Spleen (tissue), 7 donors: ENCODE data around the gene PLPP7.

ENCODE experiments used
- CTCF ChIP-seq, 11 experiments: fragments of 200-600 bp in 7 of 11; fragments of 450-650 bp in 4 of 11; sonication (generic) in 4 of 11; IDR thresholded peaks in 8 of 11; conservative IDR thresholded peaks in 3 of 11; 1 replicate in 7 of 11; 2 replicates in 4 of 11; pipeline versions ENCODE4 v1.4.0 to v1.8.0; 2016 to 2021; ENCODE audit warnings: antibody characterized with exemption in 11 of 11, inconsistent platforms in 4 of 11, mild to moderate bottlenecking in 1 of 11
- POLR2AphosphoS5 ChIP-seq, 3 donors: sonication (generic); formaldehyde crosslinking; IDR thresholded peaks; one replicate each; pipeline ENCODE4 v1.5.1; 2017; ENCODE audit warnings: antibody characterized with exemption in 3 of 3
- donor health status: DM: no; HTN: no; CAD: no; lungs with moderate emphysema.
- donor health status: DM: no; HTN: no; CAD: no.
- donor health status: DM: no; HTN: no; CAD: no.

- TF ChIP-seq CTCF (IDR thresholded peaks at IDR 0.05 in 8 of 11, conservative IDR thresholded peaks at IDR 0.05 in 3 of 11) = no peak
- TF ChIP-seq POLR2AphosphoS5 (IDR thresholded peaks at IDR 0.05) = no peak
Measured at GRCh38 chr9:131282688-131283422, 6.7 kb upstream of the PLPP7 start.
